IMR-90 (cell line): ENCODE results near the gene PPP6R1. TPM values are rescaled to one million over a fixed set of nuclear protein-coding genes. Genes with fewer than 3 reads are reported as not detected.

ENCODE experiments used
- ATAC-seq: fragments of 200-7000 bp; cut with Tn5 transposase; 2 replicates; pipeline ENCODE4 v1.9.1; 2020; ENCODE audit warnings: low read depth, mild to moderate bottlenecking, moderate library complexity
- BruUV-seq: library from RNA; stranded (reverse); fragments of 400-500 nt; replicated peaks from 2 replicates; lab custom pipeline; 2021; lab: Mats Ljungman, UMichigan
- CTCF ChIA-PET: fragments of 300-600 bp; formaldehyde crosslinking; extraction: SDS; loops from one replicate; lab custom pipeline; 2021; ENCODE audit warnings: antibody characterized with exemption; lab: Yijun Ruan, JAX
- POLR2A ChIA-PET: fragments of 300-600 bp; sonication (Branson Sonifier 250); formaldehyde crosslinking; loops from one replicate; lab custom pipeline; 2022; ENCODE audit warnings: antibody characterized with exemption; ENCODE audit not compliant: unreplicated experiment; lab: Charles Lee
- DNase-seq: peaks from one replicate; pipeline ENCODE4 v3.0.0; 2013
- H2AFZ ChIP-seq: replicated peaks from 2 replicates; pipeline ENCODE3; 2013; ENCODE audit warnings: low read length, mild to moderate bottlenecking; ENCODE audit not compliant: poor library complexity
- H2AK5ac ChIP-seq: 2 replicates; pipeline ENCODE4 v1.6.1; 2013; ENCODE audit warnings: low read depth, low read length, inconsistent platforms
- H2AK9ac ChIP-seq: replicated peaks from 2 replicates; pipeline ENCODE3; 2013; ENCODE audit warnings: mild to moderate bottlenecking, low read depth, low read length, moderate library complexity; ENCODE audit not compliant: poor library complexity
- H2BK120ac ChIP-seq: 2 replicates; pipeline ENCODE4 v1.6.1; 2013; ENCODE audit warnings: low read depth, low read length, inconsistent platforms
- H2BK15ac ChIP-seq: 3 replicates; pipeline ENCODE4 v1.6.1; 2013; ENCODE audit warnings: low read depth, low read length, inconsistent platforms
- H2BK20ac ChIP-seq: 2 replicates; pipeline ENCODE4 v1.6.1; 2013; ENCODE audit warnings: low read depth, mild to moderate bottlenecking, inconsistent platforms, low read length, moderate library complexity
- H2BK5ac ChIP-seq: 2 replicates; pipeline ENCODE4 v1.6.1; 2013; ENCODE audit warnings: mild to moderate bottlenecking, low read depth, low read length, inconsistent platforms; ENCODE audit not compliant: poor library complexity, severe bottlenecking
- H3K14ac ChIP-seq: replicated peaks from 2 replicates; pipeline ENCODE4 v1.6.1; 2013; ENCODE audit warnings: low read depth, low read length, inconsistent platforms
- H3K18ac ChIP-seq: 2 replicates; pipeline ENCODE4 v1.6.1; 2013; ENCODE audit warnings: low read depth, low read length, control low read depth
- H3K23ac ChIP-seq: 2 replicates; pipeline ENCODE4 v1.6.1; 2013; ENCODE audit warnings: low read depth, low read length, inconsistent platforms
- H3K27ac ChIP-seq: 2 replicates; pipeline ENCODE4 v1.5.1; 2013; ENCODE audit warnings: mild to moderate bottlenecking, control low read depth, low read length; ENCODE audit not compliant: insufficient read depth
- H3K27me3 ChIP-seq: 2 replicates; pipeline ENCODE4 v1.6.1; 2013; ENCODE audit warnings: low read length; ENCODE audit not compliant: control insufficient read depth, insufficient read depth
- H3K36me3 ChIP-seq: 2 replicates; pipeline ENCODE4 v1.6.1; 2013; ENCODE audit warnings: low read length, mixed read lengths; ENCODE audit not compliant: control insufficient read depth, insufficient read depth
- H3K4ac ChIP-seq: 2 replicates; pipeline ENCODE4 v1.6.1; 2013; ENCODE audit warnings: low read depth, low read length, inconsistent platforms
- H3K4me1 ChIP-seq: 2 replicates; pipeline ENCODE4 v1.6.1; 2013; ENCODE audit warnings: low read length, mixed read lengths; ENCODE audit not compliant: control insufficient read depth, insufficient read depth
- H3K4me2 ChIP-seq: 2 replicates; pipeline ENCODE4 v1.6.1; 2013; ENCODE audit warnings: low read depth, mild to moderate bottlenecking, control low read depth, low read length, moderate library complexity
- H3K4me3 ChIP-seq: 2 replicates; pipeline ENCODE4 v1.5.1; 2013; ENCODE audit warnings: low read depth, mild to moderate bottlenecking, control low read depth, low read length, moderate library complexity; ENCODE audit not compliant: insufficient read depth
- H3K56ac ChIP-seq: 2 replicates; pipeline ENCODE4 v1.6.1; 2013; ENCODE audit warnings: low read length, inconsistent platforms; ENCODE audit not compliant: insufficient read depth; ENCODE audit errors: extremely low read depth
- H3K79me1 ChIP-seq, 2 experiments: 2 replicates each; pipeline ENCODE4 v1.6.1; 2013; ENCODE audit warnings: low read length in 2 of 2, inconsistent platforms in 1 of 2, low read depth in 1 of 2
- H3K9ac ChIP-seq: 2 replicates; pipeline ENCODE4 v1.6.1; 2013; ENCODE audit warnings: low read depth, low read length, control low read depth
- H3K9me1 ChIP-seq: 2 replicates; pipeline ENCODE4 v1.6.1; 2013; ENCODE audit warnings: low read length, inconsistent platforms; ENCODE audit not compliant: insufficient read depth
- H3K9me3 ChIP-seq: 2 replicates; pipeline ENCODE4 v1.6.1; 2013; ENCODE audit warnings: low read length; ENCODE audit not compliant: control insufficient read depth, insufficient read depth
- H4K20me1 ChIP-seq: 2 replicates; pipeline ENCODE4 v1.6.1; 2013; ENCODE audit warnings: low read length, inconsistent platforms; ENCODE audit not compliant: insufficient read depth
- H4K5ac ChIP-seq: 2 replicates; pipeline ENCODE4 v1.6.1; 2013; ENCODE audit warnings: mild to moderate bottlenecking, low read depth, low read length, control low read depth
- H4K8ac ChIP-seq, 2 experiments: 2 replicates each; pipeline ENCODE4 v1.6.1; 2013; ENCODE audit warnings: low read depth in 2 of 2, low read length in 2 of 2, control low read depth in 1 of 2, inconsistent platforms in 1 of 2
- H4K91ac ChIP-seq: 2 replicates; pipeline ENCODE4 v1.6.1; 2013; ENCODE audit warnings: low read depth, low read length, inconsistent platforms; ENCODE audit not compliant: insufficient read depth
- CHD1 ChIP-seq: IDR thresholded peaks from 2 replicates; pipeline ENCODE4 v1.6.1; 2012; ENCODE audit warnings: low read depth, low read length, improper control_type of control experiment
- ELK1 ChIP-seq: fragments of 150-350 bp; IDR thresholded peaks from 2 replicates; pipeline ENCODE4 v1.6.1; 2016; ENCODE audit warnings: low read depth, mild to moderate bottlenecking, low read length, moderate library complexity, borderline replicate concordance
- FOS ChIP-seq: fragments of 150-350 bp; IDR thresholded peaks from 2 replicates; pipeline ENCODE4 v1.6.1; 2016; ENCODE audit warnings: low read depth, low read length
- MAFK ChIP-seq: IDR thresholded peaks from 2 replicates; pipeline ENCODE4 v1.6.1; 2012; ENCODE audit warnings: low read depth, low read length, improper control_type of control experiment
- MAZ ChIP-seq: IDR thresholded peaks from 2 replicates; pipeline ENCODE4 v1.6.1; 2012; ENCODE audit warnings: low read depth, mild to moderate bottlenecking, low read length, improper control_type of control experiment, moderate library complexity, borderline replicate concordance
- NFE2L2 ChIP-seq: fragments of 150-350 bp; IDR thresholded peaks from 2 replicates; pipeline ENCODE4 v1.6.1; 2016; ENCODE audit warnings: low read depth, mild to moderate bottlenecking, low read length
- POLR2A ChIP-seq: IDR thresholded peaks from 2 replicates; pipeline ENCODE4 v1.6.1; 2012; ENCODE audit warnings: mild to moderate bottlenecking, low read depth, low read length
- RAD21 ChIP-seq: IDR thresholded peaks from 2 replicates; pipeline ENCODE4 v1.6.1; 2012; ENCODE audit warnings: low read length, improper control_type of control experiment
- RCOR1 ChIP-seq: IDR thresholded peaks from 2 replicates; pipeline ENCODE4 v1.6.1; 2012; ENCODE audit warnings: mild to moderate bottlenecking, low read length, improper control_type of control experiment; ENCODE audit not compliant: insufficient replicate concordance
- WGBS, 2 experiments: methylation state at CpG; one replicate each; pipeline versions ENCODE4 v1.1.5 to v1.1.7; 2013; ENCODE audit warnings: missing lambda C conversion rate in 2 of 2; ENCODE audit not compliant: insufficient read length in 1 of 2; ENCODE audit errors: extremely low coverage in 2 of 2; 5-methylcytosine and 5-hydroxymethylcytosine counted together
- dilution Hi-C: fragments of 300-500 bp; cut with HindIII; formaldehyde crosslinking; loops from one replicate; pipeline ENCODE4 v1.14.3; 2018; ENCODE audit warnings: low sequenced_read_pairs; ENCODE audit not compliant: unreplicated experiment
- in situ Hi-C: fragments of 300-500 bp; cut with MboI; formaldehyde crosslinking; loops from 3 replicates; pipeline ENCODE4 v1.14.3; 2019; ENCODE audit warnings: low sequenced_read_pairs, inconsistent platforms, mixed read lengths
- intact Hi-C: fragments of 100-400 bp; cut with micrococcal nuclease; formaldehyde crosslinking; loops from 2 replicates; pipeline ENCODE4 v1.10.0; 2022
- polyA plus RNA-seq, 3 experiments: library from polyadenylated mRNA; depleted of rRNA; stranded (reverse); fragments of >200 nt; gene quantifications; 2 replicates each; pipeline ENCODE4 v1.2.3, GENCODE V29; 2012; ENCODE audit warnings: low replicate concordance in 1 of 3
- total RNA-seq: library from RNA; depleted of rRNA; stranded (reverse); fragments of >200 nt; gene quantifications from 2 replicates; pipeline ENCODE4 v1.2.3, GENCODE V29; 2012
- TF ChIP-seq, protein P1 (sequence below): fragments of 150-350 bp; IDR thresholded peaks from 2 replicates; pipeline ENCODE4 v1.6.1; 2017; ENCODE audit warnings: mild to moderate bottlenecking, antibody characterized with exemption, low read length, low read depth
- TF ChIP-seq, protein P2 (sequence below): conservative IDR thresholded peaks from 2 replicates; pipeline ENCODE4 v1.5.1; 2012; ENCODE audit warnings: mild to moderate bottlenecking, low read depth, low read length, improper control_type of control experiment

Gene PPP6R1
- total and polyA plus RNA-seq, 2 of the 4 experiments (the other 2 are of a cell fraction): 19.9 to 50.2 TPM

DNA sequence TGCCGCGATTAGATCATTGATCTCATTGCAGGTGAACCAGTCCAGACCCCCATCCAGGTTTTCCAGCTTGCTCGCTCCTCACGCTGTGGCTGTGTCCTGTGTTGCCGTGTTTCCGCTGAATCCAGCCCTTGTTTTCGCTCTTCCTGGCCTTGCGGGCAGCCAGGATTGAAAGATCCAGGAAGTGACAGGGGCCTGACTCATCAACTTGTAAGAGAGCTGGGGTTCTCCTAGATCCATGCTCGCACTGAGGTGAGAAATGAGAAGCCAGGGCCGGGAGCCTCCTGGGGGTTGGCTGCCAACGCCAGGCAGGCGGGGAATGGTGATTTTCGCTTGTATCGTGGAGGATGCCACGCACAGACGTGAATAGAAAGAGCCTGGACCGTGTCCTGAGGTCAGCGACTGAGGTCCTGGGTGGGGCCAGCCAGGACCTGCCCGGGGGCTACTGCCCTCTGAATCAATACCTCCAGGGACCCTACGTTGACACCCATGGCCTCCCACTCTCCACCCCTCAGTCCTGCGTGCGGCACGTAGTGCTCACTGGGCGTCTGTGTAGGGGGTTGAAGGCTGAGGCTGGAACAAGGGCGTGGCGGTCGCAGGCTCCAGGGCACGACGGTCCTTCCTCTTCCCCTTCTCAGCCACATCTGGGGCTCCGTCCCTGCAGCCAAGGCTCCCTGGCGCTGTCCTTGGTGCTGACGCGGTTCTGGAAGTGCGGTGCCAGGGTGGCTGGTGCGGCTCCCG lies 42.2 kb downstream of the PPP6R1 start (continued):
- peak; percentile 38; the same call in 1 of the 2 replicates for TF ChIP-seq POLR2A
- TF ChIP-seq, protein P1, sequence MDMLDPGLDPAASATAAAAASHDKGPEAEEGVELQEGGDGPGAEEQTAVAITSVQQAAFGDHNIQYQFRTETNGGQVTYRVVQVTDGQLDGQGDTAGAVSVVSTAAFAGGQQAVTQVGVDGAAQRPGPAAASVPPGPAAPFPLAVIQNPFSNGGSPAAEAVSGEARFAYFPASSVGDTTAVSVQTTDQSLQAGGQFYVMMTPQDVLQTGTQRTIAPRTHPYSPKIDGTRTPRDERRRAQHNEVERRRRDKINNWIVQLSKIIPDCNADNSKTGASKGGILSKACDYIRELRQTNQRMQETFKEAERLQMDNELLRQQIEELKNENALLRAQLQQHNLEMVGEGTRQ: peak; percentile 35; the same call in 1 of the 2 replicates

GRCh38 chr19:55213547-55213946 lies 45.3 kb downstream of the PPP6R1 start:
- CTCF ChIA-PET: no interaction called here
- intact Hi-C loops (no loop called here), in situ Hi-C loops (no loop called here)
- TF ChIP-seq NFE2L2 (no peak), ELK1 (no peak), FOS (no peak), RCOR1 (no peak), RAD21 (no peak), MAFK (no peak), MAZ (no peak), POLR2A (no peak), CHD1 (no peak)
- TF ChIP-seq, protein P1: no peak
- TF ChIP-seq, protein P2, sequence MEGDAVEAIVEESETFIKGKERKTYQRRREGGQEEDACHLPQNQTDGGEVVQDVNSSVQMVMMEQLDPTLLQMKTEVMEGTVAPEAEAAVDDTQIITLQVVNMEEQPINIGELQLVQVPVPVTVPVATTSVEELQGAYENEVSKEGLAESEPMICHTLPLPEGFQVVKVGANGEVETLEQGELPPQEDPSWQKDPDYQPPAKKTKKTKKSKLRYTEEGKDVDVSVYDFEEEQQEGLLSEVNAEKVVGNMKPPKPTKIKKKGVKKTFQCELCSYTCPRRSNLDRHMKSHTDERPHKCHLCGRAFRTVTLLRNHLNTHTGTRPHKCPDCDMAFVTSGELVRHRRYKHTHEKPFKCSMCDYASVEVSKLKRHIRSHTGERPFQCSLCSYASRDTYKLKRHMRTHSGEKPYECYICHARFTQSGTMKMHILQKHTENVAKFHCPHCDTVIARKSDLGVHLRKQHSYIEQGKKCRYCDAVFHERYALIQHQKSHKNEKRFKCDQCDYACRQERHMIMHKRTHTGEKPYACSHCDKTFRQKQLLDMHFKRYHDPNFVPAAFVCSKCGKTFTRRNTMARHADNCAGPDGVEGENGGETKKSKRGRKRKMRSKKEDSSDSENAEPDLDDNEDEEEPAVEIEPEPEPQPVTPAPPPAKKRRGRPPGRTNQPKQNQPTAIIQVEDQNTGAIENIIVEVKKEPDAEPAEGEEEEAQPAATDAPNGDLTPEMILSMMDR: no peak

More at GRCh38 chr19:55213547-55213946, 45.3 kb downstream of the PPP6R1 start:
- Histone ChIP-seq H3K14ac (no peak overlapping the region), H2BK20ac (no peak overlapping the region), H3K4me2 (no peak overlapping the region), H2AFZ (no peak overlapping the region), H3K79me1 (no peaks in the 10 kb centered on the region), H2BK120ac (no peak overlapping the region), H4K8ac (no peak overlapping the region), H3K27me3 (no peaks in the 10 kb centered on the region), H3K9ac (no peak overlapping the region), H3K27ac (no peak overlapping the region), H3K4me1 (peaks cover 19% of the 10 kb centered on the region), H2AK5ac (no peak overlapping the region), H3K9me1 (peaks cover 17% of the 10 kb centered on the region; the same call in 1 of the 2 replicates), H3K56ac (no peak overlapping the region), H4K91ac (no peak overlapping the region), H3K36me3 (no peaks in the 10 kb centered on the region), H3K23ac (no peak overlapping the region), H4K5ac (no peak overlapping the region), H2BK15ac (no peak overlapping the region), H2AK9ac (no peak overlapping the region), H3K18ac (no peak overlapping the region), H3K4ac (no peak overlapping the region), H3K9me3 (peaks cover 5% of the 10 kb centered on the region), H3K4me3 (no peak overlapping the region), H4K20me1 (peaks cover 14% of the 10 kb centered on the region), H2BK5ac (no peak overlapping the region)
- no peak for ATAC-seq
- POLR2A ChIA-PET: no interaction called here
- dilution Hi-C loops: no loop called here
- BruUV-seq: no TSS peak
- WGBS, 2 experiments: 90% methylated on average over 2 of the region's 7 CpGs; no CpG with 5 or more reads in 1 of the 2 experiments
- no peak for DNase-seq
